ENCODE data around the gene SLC15A2.
"Not testable (repeated sequence)": the region's sequence is repeated elsewhere in the genome, so short reads cannot be mapped to it uniquely, and the experiment has no call there.

- not testable (repeated sequence) for TF ChIP-seq CTCF (conservative IDR thresholded peaks at IDR 0.05; ENCODE audit: low read depth in 2 of 2); EZH2phosphoT487 (IDR thresholded peaks at IDR 0.05; ENCODE audit: unreplicated experiment); EZH2 (IDR thresholded peaks at IDR 0.05; ENCODE audit: low read depth, unreplicated experiment); POLR2AphosphoS5 (IDR thresholded peaks at IDR 0.05; ENCODE audit: low read depth); REST (IDR thresholded peaks at IDR 0.05; ENCODE audit: unreplicated experiment); ZNF114 (CRISPR knock-in tag; IDR thresholded peaks at IDR 0.05); ETS1 (IDR thresholded peaks at IDR 0.05); STAT1 (IDR thresholded peaks at IDR 0.05; ENCODE audit: unreplicated experiment); ZNF462 (CRISPR knock-in tag; IDR thresholded peaks at IDR 0.05); JUNB (IDR thresholded peaks at IDR 0.05; ENCODE audit: unreplicated experiment); ZNF331 (CRISPR knock-in tag; IDR thresholded peaks at IDR 0.05; ENCODE audit: low read depth); CREB1 (CRISPR knock-in tag; IDR thresholded peaks at IDR 0.05; ENCODE audit: low read depth); NANOG (IDR thresholded peaks at IDR 0.05; ENCODE audit: borderline replicate concordance)
These were observed 31.0 kb upstream of the SLC15A2 start for GRCh38 chr3:121863247-121863646.

Measured in GM23338 (cell line).